Measurements from ENCODE around the gene CAPN2.

The CAPN2 gene

DNA sequence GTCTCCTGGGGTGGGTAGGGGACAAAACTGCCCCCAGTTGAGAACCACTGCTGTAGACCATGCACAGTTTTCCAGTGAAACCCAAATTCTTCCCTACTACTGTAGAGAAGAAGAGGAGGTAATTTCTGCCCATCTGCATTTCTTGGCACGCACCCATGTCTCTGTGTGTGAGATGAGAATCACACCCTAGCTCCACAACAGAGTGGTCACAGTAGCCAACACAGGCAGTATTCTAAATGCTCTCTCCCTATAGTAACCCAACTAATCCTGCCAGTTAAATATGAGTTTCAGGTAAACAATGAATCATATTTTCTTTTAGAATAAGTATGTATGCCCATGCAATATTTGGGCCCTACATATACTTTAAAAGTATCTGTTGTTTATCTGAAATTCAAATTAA lies 1.2 kb upstream of the CAPN2 start:
- no peak for ATAC-seq
- TF ChIP-seq, protein P1, sequence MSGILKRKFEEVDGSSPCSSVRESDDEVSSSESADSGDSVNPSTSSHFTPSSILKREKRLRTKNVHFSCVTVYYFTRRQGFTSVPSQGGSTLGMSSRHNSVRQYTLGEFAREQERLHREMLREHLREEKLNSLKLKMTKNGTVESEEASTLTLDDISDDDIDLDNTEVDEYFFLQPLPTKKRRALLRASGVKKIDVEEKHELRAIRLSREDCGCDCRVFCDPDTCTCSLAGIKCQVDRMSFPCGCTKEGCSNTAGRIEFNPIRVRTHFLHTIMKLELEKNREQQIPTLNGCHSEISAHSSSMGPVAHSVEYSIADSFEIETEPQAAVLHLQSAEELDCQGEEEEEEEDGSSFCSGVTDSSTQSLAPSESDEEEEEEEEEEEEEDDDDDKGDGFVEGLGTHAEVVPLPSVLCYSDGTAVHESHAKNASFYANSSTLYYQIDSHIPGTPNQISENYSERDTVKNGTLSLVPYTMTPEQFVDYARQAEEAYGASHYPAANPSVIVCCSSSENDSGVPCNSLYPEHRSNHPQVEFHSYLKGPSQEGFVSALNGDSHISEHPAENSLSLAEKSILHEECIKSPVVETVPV (CRISPR knock-in tag; IDR thresholded peaks at IDR 0.05) = no peak
- TF ChIP-seq GLIS3 (CRISPR knock-in tag; IDR thresholded peaks at IDR 0.05) (no peak), ZFP3 (CRISPR knock-in tag; IDR thresholded peaks at IDR 0.05) (no peak), ZFP30 (CRISPR knock-in tag; IDR thresholded peaks at IDR 0.05) (no peak), TOX (CRISPR knock-in tag; IDR thresholded peaks at IDR 0.05; ENCODE audit: borderline replicate concordance) (no peak), ZC3H10 (CRISPR knock-in tag; IDR thresholded peaks at IDR 0.05) (no peak)
- TF ChIP-seq, protein P2, sequence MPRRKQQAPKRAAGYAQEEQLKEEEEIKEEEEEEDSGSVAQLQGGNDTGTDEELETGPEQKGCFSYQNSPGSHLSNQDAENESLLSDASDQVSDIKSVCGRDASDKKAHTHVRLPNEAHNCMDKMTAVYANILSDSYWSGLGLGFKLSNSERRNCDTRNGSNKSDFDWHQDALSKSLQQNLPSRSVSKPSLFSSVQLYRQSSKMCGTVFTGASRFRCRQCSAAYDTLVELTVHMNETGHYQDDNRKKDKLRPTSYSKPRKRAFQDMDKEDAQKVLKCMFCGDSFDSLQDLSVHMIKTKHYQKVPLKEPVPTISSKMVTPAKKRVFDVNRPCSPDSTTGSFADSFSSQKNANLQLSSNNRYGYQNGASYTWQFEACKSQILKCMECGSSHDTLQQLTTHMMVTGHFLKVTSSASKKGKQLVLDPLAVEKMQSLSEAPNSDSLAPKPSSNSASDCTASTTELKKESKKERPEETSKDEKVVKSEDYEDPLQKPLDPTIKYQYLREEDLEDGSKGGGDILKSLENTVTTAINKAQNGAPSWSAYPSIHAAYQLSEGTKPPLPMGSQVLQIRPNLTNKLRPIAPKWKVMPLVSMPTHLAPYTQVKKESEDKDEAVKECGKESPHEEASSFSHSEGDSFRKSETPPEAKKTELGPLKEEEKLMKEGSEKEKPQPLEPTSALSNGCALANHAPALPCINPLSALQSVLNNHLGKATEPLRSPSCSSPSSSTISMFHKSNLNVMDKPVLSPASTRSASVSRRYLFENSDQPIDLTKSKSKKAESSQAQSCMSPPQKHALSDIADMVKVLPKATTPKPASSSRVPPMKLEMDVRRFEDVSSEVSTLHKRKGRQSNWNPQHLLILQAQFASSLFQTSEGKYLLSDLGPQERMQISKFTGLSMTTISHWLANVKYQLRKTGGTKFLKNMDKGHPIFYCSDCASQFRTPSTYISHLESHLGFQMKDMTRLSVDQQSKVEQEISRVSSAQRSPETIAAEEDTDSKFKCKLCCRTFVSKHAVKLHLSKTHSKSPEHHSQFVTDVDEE (CRISPR knock-in tag; IDR thresholded peaks at IDR 0.05) = no peak

DNA sequence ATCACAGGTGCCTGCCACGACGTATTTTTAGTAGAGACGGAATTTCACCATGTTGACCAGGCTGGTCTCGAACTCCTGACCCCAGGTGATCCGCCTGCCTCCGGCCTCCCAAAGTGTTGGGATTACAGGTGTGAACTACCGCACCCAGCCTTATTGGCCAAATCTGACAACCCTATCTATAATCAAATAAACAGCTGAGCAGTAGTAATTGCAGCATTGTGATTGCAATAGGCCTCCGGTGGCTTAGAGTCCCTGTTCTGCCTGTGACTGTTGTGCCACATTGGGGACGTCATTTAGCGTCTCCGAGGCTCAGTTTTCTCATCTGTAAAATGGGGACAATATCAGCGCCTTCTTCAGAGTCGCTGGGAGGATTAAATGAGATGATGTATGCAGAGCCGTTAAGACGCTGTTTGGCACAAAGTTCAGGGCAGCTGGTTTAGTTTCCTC lies 569 bp upstream of the CAPN2 start:
- TF ChIP-seq ZNF70 (CRISPR knock-in tag; IDR thresholded peaks at IDR 0.05) (no peak), OSR1 (CRISPR knock-in tag; IDR thresholded peaks at IDR 0.05) (no peak)
- TF ChIP-seq, protein P2 (CRISPR knock-in tag; IDR thresholded peaks at IDR 0.05) = no peak
- ATAC-seq = no peak

DNA sequence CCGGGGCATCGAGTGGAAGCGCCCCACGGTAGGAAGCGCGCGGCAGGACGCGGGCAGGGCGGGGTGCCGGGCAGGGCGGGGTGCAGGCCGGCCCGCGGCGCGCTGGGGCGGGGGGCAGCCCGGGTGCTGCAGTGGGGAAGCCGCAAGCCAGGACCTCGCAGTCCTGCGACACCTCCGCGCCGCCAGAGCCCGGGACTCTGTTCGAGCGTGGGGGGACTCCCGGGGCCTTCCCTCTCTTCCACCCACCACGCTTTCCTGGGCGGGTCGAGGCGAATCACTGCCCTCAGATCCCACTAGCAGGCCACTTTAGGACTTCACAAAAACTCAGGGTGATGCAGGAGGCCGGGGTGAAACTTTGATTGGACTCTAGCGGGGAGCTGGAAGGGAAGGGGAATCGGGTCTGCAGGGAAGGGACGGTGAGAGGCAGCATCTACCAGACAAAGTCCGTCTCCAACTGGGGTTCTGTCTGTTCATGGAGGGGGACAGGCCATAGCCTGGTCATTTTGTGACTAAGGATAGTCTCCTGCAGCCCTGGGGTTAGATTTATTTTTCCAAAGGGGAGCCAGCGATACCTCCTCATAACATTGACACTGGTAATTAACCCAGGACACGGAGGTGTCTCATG lies 623 bp downstream of the CAPN2 start:
- no peak for TF ChIP-seq ZNF70 (CRISPR knock-in tag; IDR thresholded peaks at IDR 0.05)
- TF ChIP-seq ZNF8 (CRISPR knock-in tag; IDR thresholded peaks at IDR 0.05) = no peak
- TF ChIP-seq, protein P1 (CRISPR knock-in tag; IDR thresholded peaks at IDR 0.05) = no peak
- TF ChIP-seq ARNTL (CRISPR knock-in tag; IDR thresholded peaks at IDR 0.05; ENCODE audit: borderline replicate concordance, low read depth) = no peak
- TF ChIP-seq PPARA (CRISPR knock-in tag; IDR thresholded peaks at IDR 0.05; ENCODE audit: borderline replicate concordance) = no peak
- peak; percentile 3 for ATAC-seq

DNA sequence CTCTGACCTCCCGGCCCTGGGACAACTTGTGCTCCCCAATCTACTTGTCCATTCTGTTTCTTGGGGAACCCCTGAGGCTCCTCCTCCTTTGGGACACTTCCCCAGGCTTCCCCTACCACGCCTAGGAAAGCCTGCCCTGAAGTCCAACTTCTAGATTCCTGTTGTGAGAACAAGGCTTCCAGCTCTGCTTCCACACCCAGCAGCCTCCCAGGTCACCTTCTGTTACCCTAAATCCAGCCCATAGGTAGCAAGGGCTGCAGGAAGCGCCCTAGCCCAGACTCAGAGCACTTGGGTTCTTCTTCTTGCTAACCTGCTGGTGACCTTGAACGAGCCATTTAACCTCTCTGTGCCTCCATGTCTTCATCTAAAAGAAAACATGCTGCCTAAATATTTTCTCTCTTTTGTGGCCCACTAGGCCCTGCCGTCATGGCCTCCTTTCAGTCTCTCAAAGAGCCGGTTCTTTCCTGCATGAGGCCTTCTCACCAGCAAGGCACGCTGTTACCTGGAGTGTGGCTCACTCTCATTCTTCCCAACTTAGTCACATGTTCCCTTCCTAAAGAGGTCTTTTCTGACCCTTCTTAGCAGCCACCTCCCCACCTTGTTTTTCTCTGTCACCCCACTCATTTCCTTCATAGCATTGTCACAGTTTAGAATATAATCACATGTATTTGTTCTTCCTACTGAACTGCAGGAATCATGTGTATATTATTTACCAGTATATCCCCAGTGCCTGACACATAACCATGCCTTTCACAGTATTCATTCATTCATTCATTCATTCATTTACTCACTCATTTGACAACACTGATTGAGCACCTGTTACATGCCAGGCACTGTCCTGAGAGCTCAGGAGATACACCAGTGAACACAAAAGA lies 1.4 kb downstream of the CAPN2 start:
- ATAC-seq = no peak
- TF ChIP-seq ZNF70 (CRISPR knock-in tag; IDR thresholded peaks at IDR 0.05) (no peak), TOX (CRISPR knock-in tag; IDR thresholded peaks at IDR 0.05; ENCODE audit: borderline replicate concordance) (no peak), GLIS3 (CRISPR knock-in tag; IDR thresholded peaks at IDR 0.05) (no peak), BACH2 (CRISPR knock-in tag; IDR thresholded peaks at IDR 0.05; ENCODE audit: borderline replicate concordance) (no peak)
- TF ChIP-seq, protein P3, sequence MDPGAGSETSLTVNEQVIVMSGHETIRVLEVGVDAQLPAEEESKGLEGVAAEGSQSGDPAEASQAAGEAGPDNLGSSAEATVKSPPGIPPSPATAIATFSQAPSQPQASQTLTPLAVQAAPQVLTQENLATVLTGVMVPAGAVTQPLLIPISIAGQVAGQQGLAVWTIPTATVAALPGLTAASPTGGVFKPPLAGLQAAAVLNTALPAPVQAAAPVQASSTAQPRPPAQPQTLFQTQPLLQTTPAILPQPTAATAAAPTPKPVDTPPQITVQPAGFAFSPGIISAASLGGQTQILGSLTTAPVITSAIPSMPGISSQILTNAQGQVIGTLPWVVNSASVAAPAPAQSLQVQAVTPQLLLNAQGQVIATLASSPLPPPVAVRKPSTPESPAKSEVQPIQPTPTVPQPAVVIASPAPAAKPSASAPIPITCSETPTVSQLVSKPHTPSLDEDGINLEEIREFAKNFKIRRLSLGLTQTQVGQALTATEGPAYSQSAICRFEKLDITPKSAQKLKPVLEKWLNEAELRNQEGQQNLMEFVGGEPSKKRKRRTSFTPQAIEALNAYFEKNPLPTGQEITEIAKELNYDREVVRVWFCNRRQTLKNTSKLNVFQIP (CRISPR knock-in tag; IDR thresholded peaks at IDR 0.05; ENCODE audit: borderline replicate concordance, low read depth) = no peak
- TF ChIP-seq, protein P2 (CRISPR knock-in tag; IDR thresholded peaks at IDR 0.05) = no peak

Measured in SK-N-SH treated with all-trans-retinoic acid at 6 μM for 48 hours (cell line).